AG04450 (cell line): Measurements from ENCODE around the gene ENOX1. TPM values are rescaled to one million over a fixed set of nuclear protein-coding genes. Genes with fewer than 3 reads are reported as not detected.

Source experiments
- CTCF ChIA-PET: fragments of 300-600, 350-600 bp; formaldehyde crosslinking; extraction: SDS; loops from one replicate; lab custom pipeline; 2022; ENCODE audit warnings: antibody characterized with exemption, inconsistent platforms; lab: Charles Lee
- POLR2A ChIA-PET: fragments of 350-600 bp; formaldehyde crosslinking; extraction: SDS; loops from one replicate; lab custom pipeline; 2021; ENCODE audit warnings: antibody characterized with exemption, inconsistent platforms; lab: Yijun Ruan, JAX
- DNase-seq: peaks from one replicate; pipeline ENCODE4 v3.0.0-alpha.2; 2011; ENCODE audit warnings: low read depth, low spot score
- H3K27ac ChIP-seq: one replicate; pipeline ENCODE4 v1.5.1; 2012; ENCODE audit warnings: low read depth, low read length, control low read depth
- H3K27me3 ChIP-seq: one replicate; pipeline ENCODE4 v1.6.0; 2012; ENCODE audit warnings: low read length; ENCODE audit not compliant: control insufficient read depth, insufficient read depth
- H3K4me3 ChIP-seq: 2 replicates; pipeline ENCODE4 v1.5.1; 2011; ENCODE audit warnings: mild to moderate bottlenecking, low read depth, low read length, control low read depth
- H3K9me3 ChIP-seq: 2 replicates; pipeline ENCODE4 v1.5.1; 2012; ENCODE audit warnings: low read length; ENCODE audit not compliant: control insufficient read depth, insufficient read depth
- polyA plus RNA-seq: library from polyadenylated mRNA; depleted of rRNA; stranded (reverse); fragments of >200 nt; gene quantifications from 2 replicates; pipeline ENCODE4 v1.2.3, GENCODE V29; 2011
- TF ChIP-seq, protein P1 (sequence below): IDR thresholded peaks from 2 replicates; pipeline ENCODE4 v1.5.1; 2011; ENCODE audit warnings: low read depth, low read length, control low read depth, inconsistent platforms

Gene ENOX1
- polyA plus RNA-seq, 1 experiment = 3.9 TPM

DNA sequence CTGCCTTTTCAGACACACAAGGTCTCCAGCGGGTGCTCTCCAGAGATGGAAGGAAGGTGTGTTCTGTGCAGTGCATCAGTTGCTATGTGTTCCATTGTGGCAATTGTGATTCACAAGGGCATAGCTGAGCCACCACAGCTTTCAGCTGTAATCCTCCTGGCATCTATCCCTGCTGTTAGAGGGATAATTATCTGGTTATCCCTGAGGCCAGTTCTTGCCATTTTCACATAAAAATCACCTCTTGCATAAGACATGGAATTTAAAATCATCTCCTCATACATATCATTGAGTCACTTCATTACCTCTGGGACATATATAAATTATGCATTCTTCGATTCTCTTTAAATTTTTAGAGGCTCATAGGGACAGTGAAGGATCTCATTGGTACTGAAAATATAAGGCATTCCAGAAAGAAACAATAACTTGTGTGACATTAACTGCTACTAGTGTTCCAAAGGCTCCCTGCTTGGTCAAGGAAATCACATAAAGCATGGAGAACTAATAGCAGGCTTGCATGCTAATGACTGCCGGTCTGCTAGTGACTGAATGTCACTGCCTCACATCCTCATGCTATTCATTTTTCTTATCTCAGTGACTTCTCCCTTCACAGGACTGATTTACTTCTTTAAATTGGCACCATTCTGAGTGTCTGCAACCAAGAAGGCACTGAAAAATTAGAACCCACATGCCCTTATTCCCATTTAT, 214.0 kb downstream of the ENOX1 start:
- H3K27me3 ChIP-seq = no peaks in the 10 kb centered on the region
- DNase-seq = no peak
- CTCF ChIA-PET = interaction anchor here (0.6 kb wide), 1 partner anchor 61 kb away, joined by 3 read pairs; no protein-coding TSS in a partner anchor
- POLR2A ChIA-PET = no interaction called here
- H3K9me3 ChIP-seq = no peaks in the 10 kb centered on the region
- no peak overlapping the region for H3K4me3 ChIP-seq
- TF ChIP-seq, protein P1, sequence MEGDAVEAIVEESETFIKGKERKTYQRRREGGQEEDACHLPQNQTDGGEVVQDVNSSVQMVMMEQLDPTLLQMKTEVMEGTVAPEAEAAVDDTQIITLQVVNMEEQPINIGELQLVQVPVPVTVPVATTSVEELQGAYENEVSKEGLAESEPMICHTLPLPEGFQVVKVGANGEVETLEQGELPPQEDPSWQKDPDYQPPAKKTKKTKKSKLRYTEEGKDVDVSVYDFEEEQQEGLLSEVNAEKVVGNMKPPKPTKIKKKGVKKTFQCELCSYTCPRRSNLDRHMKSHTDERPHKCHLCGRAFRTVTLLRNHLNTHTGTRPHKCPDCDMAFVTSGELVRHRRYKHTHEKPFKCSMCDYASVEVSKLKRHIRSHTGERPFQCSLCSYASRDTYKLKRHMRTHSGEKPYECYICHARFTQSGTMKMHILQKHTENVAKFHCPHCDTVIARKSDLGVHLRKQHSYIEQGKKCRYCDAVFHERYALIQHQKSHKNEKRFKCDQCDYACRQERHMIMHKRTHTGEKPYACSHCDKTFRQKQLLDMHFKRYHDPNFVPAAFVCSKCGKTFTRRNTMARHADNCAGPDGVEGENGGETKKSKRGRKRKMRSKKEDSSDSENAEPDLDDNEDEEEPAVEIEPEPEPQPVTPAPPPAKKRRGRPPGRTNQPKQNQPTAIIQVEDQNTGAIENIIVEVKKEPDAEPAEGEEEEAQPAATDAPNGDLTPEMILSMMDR = no peak
- no peak overlapping the region for H3K27ac ChIP-seq

GRCh38 chr13:43569658-43570057, 217.1 kb downstream of the ENOX1 start:
- POLR2A ChIA-PET = no interaction called here

GRCh38 chr13:43567608-43568007, 219.2 kb downstream of the ENOX1 start:
- no peak overlapping the region for H3K4me3 ChIP-seq
- TF ChIP-seq, protein P1 = no peak
- DNase-seq = no peak
- no peaks in the 10 kb centered on the region for H3K9me3 ChIP-seq
- CTCF ChIA-PET = no interaction called here
- no peaks in the 10 kb centered on the region for H3K27me3 ChIP-seq
- POLR2A ChIA-PET = no interaction called here
- H3K27ac ChIP-seq = no peak overlapping the region

More at GRCh38 chr13:43569658-43570057, 217.1 kb downstream of the ENOX1 start:
- Histone ChIP-seq H3K9me3 (no peaks in the 10 kb centered on the region), H3K27ac (no peak overlapping the region), H3K4me3 (no peak overlapping the region), H3K27me3 (no peaks in the 10 kb centered on the region)
- CTCF ChIA-PET = interaction anchor here (0.5 kb wide), 1 partner anchor 922 kb away, joined by 4 read pairs; no protein-coding TSS in a partner anchor
- TF ChIP-seq, protein P1 = no peak
- DNase-seq = no peak

- POLR2A ChIA-PET = no interaction called here
- TF ChIP-seq, protein P1 = no peak
- no peak for DNase-seq
Measured at GRCh38 chr13:43564952-43565351, 221.8 kb downstream of the ENOX1 start.

DNA sequence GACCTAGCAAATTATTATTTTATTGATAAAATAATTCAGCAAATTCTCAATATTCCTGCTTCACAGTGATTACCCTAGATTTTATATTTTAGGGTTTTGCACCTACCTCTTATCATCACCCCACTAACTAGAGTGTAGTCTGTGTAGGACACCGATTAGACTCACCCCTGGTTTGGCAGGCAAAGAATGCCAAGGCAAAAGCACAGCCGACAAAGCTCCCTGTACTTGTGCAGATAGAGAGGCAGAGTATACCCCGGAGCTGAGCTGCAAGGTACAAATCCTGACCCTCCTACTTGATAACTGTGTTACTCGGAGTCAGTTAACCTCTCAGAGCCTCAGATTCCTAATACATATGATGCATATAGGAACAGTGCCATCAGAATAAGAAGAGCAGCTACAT, 225.7 kb downstream of the ENOX1 start:
- no peak overlapping the region for H3K27ac ChIP-seq
- no peaks in the 10 kb centered on the region for H3K9me3 ChIP-seq
- ChIA-PET POLR2A (no interaction called here), CTCF (no interaction called here)
- TF ChIP-seq, protein P1 = no peak
- DNase-seq = no peak
- H3K4me3 ChIP-seq = no peak overlapping the region
- no peaks in the 10 kb centered on the region for H3K27me3 ChIP-seq

More at GRCh38 chr13:43564952-43565351, 221.8 kb downstream of the ENOX1 start:
- Histone ChIP-seq H3K9me3 (no peaks in the 10 kb centered on the region), H3K27ac (no peak overlapping the region), H3K27me3 (no peaks in the 10 kb centered on the region), H3K4me3 (no peak overlapping the region)
- CTCF ChIA-PET = no interaction called here
